GDM1 (cell line): Measurements from ENCODE around the gene KIF4A.
"Not testable (repeated sequence)": the region's sequence is repeated elsewhere in the genome, so short reads cannot be mapped to it uniquely, and the experiment has no call there.

Experiments
- DNase-seq: peaks from one replicate; lab custom pipeline; 2025; lab: John Stamatoyannopoulos, UW

Gene KIF4A

DNA sequence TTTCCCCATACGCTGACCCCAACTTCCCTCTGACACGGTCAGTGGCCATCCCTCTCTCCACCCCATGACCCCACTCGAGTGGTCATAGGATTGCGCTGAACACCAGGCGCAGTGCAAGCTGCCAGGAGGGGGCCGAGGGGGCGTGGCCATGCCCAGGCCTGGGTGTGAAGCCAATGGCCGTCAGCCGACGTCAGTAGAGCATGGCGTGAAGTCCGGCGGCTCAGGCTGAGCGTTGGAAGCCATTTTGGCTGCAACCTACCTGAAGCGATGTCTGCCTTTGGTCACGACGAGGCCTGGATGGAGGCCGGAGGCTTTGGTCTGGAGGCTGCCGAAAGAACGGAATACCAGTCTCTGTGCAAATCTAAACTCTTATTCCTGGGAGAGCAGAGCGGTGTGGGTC lies 8.0 kb upstream of the KIF4A start, which contains the start of gene RAB41:
TSS of gene RAB41 (plus strand) at position 222 of the 400 bp plus-strand sequence. CDS start at position 268, 46 bp downstream.
- no peak for DNase-seq

DNA sequence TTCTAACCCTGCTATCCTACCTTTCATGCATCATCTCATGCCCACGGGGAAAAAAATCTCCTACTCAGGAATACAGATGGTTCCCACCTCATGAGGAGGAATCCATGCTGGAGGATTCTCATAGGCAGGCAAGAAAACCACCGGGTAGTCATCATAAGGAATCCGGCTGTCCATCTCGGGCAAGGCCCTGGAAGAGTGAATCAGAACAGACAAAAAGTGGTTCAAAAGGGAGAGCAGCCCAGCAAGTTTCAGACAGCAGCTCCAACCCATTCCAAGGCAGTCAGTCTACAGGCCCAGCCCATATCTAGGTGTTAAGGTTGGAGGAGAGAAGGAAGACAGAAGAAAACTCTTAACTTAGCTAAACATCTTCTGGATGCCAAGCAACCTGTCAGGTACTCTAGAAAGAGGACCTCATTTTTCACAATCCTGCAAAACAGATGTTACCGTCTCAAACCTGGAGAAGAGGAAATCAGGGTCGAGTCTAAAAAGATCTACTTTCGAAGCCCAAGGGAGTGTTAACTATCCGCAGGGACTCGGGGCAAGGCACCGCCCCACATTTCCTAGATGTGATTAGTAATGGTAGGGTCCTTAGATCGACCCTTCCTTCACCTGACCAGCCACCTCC lies 624 bp upstream of the KIF4A start:
- DNase-seq: no peak

DNA sequence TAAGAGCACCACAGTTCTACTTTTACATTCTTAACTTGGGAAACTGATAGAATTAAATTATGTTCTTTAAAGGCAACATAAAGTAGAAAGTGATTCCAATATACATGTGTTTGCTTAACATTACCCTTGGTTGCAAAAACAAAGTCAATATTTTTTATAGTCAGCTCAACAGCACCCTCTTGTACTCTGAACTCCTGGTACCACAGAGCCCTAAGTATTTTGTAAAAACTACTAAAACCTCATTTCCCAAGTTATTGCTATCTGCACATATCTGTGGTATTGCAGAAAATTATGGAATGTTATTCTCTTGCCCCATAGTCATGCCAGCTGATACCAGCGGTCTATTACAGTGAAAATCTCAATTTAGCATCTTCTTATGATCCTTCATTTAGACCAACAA lies 2.9 kb downstream of the KIF4A start:
- no peak for DNase-seq

DNA sequence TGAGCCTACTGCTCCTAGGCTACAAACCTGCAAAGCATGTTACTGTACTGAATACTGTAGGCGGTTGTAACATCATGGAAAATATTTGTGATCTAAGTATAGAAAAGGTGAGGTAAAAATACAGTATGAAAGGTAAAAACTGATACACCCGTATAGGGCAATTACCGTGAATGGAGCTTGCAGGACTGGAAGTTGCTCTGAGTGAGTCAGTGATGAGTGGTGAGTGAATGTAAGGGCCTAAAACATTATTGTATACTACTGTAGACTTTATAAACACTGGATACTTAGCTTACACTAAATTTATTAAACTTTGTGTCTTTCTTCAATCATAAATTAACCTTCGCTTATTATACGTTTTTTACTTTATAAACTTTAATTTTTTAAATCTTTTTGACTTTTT lies 3.7 kb downstream of the KIF4A start:
- no peak for DNase-seq

DNA sequence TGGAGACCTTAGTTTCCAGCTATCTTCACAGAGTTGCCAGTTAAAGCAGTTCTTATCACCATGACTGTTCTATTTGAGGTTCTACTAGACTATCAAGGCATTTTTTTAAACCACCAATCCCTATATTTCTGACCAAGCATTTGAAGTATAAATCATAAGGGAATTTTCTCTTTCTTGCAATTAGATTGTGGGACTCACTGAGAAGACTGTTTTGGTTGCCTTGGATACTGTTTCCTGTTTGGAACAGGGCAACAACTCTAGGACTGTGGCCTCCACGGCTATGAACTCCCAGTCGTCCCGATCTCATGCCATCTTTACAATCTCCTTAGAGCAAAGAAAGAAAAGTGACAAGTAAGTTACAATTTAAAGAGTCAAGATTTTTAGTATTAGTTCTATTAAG lies 11.8 kb downstream of the KIF4A start:
- DNase-seq: no peak

DNA sequence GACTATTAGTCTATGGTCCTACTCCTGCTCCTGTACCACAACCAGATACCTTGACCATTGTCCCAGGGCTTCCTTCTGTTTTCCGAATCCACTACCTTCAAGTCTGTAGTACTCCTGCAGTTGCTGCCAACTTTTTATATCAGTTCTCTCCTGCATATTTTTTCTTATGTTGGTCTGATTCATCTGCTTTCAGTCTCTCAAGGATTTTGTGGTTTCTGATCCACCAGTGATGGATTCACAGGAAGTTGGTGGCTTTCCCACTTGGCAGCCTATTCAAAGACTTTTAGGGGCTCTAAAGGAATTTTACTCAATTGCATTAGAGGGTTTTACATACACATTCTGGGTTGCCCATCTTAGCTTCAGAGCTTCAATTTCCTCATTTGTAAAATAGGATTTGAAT lies 23.6 kb downstream of the KIF4A start:
- DNase-seq: no peak

DNA sequence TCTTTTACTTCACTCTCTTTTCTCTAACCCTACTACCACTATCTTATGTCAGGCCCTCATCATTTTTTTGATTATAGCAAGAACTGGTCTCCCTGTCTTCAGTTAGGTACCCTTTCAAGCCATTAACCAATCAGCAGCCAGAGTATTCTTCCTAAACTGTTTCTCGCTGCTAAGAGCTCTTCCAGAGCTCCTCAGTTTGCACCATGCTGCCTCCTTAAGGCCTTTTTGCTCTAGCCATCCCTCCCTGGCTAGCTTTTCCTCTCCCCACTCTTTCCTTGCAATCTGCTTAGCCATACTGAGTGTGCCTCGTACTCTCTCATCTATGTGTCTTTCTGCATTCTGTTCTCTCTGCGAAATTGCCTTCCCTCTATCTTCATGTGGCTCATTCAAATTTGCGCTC lies 32.9 kb downstream of the KIF4A start:
- no peak for DNase-seq

DNA sequence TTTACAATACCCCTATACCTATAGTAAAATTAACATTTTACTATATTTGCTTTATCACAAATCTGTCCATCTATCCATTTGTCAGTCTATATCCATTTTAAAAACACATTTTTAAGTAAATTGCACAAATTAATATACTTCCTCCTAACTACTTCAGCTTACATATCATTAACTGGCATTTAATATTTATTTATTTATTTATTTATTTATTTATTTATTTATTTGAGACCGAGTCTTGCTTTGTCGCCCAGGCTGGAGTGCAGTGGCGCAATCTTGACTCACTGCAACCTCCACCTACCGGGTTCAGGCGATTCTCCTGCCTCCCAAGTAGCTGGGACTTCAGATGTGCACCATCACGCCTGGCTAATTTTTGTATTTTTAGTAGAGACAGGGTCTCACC lies 33.7 kb downstream of the KIF4A start:
- not testable (repeated sequence) for DNase-seq

DNA sequence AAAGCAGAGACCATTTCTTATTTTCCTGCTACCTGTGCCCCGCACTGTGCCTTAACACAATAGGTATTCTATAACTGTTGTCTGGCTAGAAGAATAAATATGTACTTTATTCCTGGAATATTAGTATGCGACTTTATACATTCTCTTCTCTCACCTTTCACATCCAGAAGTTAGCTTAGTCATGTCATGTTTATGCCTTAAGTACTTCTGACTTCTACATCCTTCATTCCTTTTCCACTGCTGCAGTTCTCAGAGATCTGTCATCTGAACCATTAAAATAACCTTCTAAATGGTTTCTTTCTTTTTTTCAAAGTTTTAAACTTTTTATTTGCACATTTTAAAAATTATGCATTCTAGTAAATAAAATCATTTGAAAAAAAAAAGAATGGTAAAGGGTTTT lies 34.4 kb downstream of the KIF4A start:
- no peak for DNase-seq

DNA sequence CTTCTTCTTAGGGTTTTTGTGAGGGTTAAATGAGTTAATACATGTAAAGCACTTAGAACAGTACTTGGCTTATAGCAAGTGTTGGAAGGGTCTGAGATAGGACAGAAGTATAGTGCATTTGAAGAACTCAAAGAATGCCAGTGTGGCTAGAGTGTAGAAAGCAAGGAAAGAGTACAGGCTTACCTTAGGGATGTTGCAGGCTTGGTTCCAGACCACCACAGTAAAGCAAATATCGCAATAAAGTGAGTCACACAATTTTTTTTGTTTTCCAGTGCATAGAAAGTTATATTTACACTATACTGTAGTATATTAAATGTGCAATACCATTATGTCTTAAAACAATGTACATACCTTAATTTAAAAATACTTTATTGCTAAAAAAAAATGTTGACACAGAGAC lies 41.3 kb downstream of the KIF4A start:
- no peak for DNase-seq

DNA sequence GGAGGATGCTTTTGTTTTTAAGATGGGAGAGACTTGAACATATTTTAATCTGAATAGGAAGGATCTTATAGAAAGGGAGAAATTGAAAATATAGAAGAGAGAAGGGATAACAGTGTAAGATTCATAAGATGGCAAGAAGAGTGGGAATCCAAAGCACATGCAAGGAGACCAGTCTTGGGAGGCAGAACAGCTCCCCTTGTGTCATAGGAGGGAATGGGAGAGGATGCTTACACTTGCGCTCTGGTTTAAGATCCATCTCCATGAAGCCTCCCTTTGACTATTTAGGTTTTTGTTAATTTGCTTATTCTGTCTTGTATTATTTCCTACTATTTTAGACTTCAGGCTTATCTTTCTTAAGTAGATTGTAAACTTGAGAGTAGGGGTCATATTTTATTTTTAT lies 42.7 kb downstream of the KIF4A start:
- no peak for DNase-seq

DNA sequence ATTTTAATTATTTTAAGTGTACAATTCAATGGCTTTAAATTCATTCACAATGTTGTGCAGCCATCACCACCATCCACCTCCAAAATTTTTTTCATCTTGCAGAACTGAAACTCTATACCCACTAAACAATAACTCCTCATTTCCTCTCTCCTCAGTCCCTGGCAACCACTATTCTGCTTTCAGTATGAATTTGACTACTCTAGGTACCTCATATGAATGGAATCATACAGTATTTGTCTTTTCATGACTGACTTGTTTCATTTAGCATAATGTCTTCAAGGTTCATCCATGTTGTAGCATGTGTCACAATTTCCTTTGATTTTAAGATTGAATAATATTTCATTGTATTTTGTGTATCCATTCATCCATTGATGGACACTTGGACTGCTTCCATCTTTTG lies 46.9 kb downstream of the KIF4A start:
- no peak for DNase-seq

DNA sequence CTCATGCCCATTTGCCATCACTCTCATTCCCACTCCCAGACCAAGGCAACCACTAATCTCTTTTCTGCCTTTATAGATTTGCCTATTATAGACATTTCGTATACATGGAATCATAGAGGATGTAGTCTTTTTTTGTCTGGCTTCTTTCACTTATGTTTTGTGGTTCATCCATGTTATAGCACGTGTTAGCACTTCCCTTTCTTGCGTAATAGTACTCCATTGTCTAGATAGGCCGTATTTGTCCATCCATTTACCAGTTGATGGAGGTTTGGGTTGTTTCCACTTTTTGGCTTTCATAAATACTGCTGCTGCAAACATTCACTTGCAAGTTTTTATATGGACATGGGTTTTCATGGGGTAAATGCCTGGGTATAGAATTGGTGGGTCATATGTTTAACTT lies 48.4 kb downstream of the KIF4A start:
- no peak for DNase-seq

DNA sequence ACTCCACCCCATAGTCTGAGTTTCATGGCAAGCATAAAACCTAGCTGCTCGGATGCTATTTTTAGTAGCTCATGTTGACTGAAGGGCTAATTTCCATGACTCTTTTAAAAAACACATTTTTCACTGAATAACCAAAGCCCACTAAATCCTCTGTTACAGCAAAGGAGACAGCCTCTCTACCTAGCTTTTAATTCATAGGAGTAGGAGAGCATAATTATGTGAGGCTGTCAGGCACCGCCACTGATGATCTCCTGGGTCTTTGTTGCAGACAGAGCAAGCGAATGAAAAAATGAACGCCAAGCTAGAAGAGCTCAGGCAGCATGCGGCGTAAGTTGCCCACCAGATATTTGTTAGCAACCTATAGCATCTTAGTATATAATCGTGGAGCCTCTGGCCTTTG lies 53.5 kb downstream of the KIF4A start:
- no peak for DNase-seq

DNA sequence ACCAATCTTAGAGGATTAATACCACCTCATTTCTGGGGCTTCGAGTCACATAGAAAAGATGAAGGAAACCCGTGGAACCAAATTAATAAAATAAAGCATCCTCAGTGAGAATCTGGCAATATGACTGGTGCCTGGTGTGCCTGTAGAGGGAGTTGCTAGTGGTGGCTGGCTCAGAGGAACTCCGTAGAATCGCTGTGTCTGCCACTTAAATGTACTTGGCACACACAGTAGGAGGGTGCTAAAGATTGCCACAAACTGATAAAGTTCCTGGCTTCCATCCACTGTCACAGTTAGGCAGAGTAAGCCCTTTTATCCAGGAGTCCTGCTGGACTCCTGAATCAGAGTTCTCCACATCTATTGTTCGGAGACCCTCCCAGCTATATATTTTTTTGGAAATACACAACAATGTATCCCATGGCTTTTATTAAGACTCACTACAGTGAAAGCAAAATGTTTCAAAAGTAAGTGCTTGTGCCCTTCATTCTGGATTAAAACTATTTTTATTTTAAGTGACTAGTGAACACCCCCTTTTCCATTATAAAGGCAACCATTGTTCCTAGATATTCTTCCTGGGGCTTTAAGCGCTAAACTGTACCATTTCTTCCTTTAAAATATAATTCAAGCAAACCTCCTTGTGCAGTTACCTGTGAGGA lies 56.6 kb downstream of the KIF4A start:
- DNase-seq: no peak

DNA sequence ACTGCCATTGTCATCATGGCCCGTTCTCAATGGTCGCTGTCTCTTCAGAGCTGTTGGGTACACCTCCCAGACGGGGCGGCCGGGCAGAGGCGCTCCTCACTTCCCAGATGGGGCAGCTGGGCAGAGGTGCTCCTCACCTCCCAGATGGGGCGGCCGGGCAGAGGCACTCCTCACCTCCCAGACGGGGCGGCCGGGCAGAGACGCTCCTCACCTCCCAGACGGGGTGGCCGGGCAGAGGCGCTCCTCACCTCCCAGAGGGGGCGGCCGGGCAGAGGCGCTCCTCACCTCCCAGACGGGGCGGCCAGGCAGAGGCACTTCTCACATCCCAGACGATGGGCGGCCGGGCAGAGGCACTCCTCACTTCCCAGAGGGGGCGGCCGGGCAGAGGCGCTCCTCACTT lies 58.9 kb downstream of the KIF4A start:
- DNase-seq: not testable (repeated sequence)

DNA sequence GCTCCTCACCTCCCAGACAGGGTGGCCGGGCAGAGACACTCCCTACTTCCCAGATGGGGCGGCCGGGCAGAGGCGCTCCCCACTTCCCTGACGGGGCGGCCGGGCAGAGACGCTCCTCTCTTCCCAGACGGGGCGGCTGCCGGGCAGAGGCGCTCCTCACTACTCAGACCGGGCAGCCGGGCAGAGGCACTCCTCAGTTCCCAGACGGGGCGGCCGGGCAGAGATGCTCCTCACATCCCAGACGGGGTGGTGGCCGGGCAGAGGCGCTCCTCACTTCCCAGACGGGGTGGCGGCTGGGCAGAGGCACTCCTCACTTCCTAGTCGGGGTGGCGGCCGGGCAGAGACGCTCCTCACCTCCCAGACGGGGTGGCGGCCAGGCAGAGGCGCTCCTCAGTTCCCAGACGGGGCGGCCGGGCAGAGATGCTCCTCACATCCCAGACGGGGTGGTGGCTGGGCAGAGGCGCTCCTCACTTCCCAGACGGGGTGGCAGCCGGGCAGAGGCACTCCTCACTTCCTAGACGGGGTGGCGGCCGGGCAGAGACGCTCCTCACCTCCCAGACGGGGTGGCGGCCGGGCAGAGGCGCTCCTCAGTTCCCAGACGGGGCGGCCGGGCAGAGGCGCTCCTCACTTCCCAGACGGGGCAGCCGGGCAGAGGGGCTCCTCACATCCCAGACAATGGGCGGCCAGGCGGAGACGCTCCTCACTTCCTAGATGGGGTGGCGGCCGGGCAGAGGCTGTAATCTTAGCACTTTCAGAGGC lies 59.6 kb downstream of the KIF4A start:
- not testable (repeated sequence) for DNase-seq

DNA sequence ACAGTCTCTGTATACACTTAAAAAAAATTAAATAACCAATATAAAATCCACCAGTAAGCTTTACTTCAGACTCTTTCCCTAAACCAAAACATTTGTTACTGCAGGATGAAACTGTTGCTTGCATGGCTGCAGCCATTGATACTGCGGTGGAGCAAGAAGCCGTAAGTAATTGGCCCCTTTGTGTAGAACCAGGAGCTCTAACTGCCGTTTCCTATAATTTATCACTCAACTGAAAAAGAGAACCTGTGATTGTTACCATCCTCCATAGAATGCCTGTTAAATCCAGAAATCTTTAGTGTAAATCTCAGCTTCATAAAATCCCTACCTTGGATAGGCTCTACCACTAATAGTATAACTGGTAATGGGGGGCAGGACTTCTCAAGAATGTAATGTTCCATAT lies 62.6 kb downstream of the KIF4A start:
- DNase-seq: no peak

DNA sequence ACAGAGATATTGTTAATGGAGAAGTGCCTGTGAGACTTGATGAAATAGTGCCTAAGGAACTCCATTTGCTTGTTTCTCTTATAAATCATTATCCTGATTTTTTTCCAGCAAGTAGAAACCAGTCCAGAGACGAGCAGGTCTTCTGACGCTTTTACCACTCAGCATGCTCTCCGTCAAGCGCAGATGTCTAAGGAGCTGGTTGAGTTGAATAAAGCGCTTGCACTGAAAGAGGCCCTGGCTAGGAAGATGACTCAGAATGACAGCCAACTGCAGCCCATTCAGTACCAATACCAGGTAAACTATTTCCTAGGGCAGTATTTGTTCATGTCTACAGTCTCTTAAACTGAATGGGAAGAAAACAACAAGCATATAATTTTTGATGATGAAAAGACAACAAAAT lies 63.6 kb downstream of the KIF4A start:
- no peak for DNase-seq

DNA sequence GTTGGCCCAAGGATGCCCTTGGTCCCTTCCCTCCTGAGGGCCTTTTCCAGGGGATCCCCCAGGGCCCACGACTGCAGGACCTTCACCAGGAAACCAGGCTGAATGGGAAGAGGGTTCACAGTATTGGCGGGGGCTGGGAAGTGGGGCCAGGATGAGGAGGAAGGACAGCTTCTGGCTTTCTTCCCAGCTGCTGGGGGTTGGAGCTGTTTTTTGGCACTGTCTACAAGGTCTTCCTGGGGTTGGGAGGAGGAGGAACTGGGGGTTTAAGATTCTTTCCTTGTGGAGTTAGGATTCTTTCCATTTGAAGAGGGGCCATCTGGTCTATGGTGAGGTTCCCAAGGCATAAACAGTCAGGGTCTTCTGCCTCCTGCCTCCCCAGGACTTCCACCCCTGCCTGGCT lies 64.8 kb downstream of the KIF4A start:
- DNase-seq: no peak

DNA sequence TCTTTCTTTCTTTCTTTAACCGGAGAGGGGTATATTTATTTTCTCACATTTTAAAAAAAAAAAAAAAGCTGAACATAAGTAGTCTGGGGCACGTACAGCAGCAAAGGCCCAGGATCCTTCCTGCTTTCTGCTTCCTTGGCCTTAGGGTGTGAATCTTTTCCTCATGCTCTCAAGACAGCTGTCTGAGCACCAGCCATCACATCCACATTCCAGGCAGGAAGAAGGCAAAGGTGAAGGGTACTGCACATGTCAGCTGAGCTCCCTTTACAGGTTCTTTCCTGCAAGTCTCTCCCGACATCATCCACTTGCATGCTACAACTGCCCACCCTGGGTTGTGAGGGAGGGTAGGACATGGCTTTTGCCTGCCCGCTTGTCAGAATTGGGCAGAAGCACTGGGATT lies 69.6 kb downstream of the KIF4A start:
- DNase-seq: no peak

DNA sequence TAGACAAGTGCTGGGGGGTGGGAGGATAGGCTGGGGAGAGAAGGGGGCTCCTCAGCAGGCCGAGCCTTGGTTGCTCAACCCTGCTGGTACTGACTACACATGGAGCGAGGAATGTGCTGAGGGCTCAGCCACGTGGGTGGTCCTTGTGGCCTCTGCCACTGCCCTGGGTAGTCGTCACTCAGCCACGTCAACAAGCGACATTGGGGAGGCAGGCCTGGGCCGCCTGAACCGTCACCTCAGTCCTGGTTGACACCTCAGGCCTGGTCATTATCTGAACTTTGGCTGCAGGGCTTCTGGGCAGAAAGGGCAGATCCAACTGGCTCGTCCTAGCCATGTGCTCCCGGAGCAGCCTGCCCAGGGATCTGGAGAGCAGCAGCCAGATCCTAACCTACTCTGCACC lies 70.5 kb downstream of the KIF4A start:
- no peak for DNase-seq

DNA sequence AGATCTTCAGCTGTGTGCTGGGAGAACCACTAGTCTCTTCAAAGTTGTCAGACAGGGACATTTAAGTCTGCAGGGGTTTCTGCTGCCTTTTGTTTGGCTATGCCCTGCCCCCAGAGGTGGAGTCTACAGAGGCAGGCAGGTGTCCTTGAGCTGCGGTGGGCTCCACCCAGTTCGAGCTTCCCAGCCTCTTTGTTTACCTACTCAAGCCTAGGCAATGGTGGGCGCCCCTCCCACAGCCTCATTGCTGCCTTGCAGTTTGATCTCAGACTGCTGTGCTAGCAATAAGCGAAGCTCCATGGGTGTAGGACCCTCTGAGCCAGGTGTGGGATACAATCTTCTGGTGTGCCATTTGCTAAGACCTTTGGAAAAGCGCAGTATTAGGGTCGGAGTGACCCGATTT lies 78.8 kb downstream of the KIF4A start:
- DNase-seq: not testable (repeated sequence)
